MM.1S (cell line): ENCODE measurements around the gene TUBA8.

Experiments
- CTCF ChIP-seq: fragments of 300-600 bp; sonication (generic); IDR thresholded peaks from 2 replicates; pipeline ENCODE4 v1.5.1; 2016; ENCODE audit warnings: antibody characterized with exemption, low read length, mixed read lengths
- EZH2 ChIP-seq: fragments of 300-600 bp; sonication (generic); optimal IDR thresholded peaks from 2 replicates; pipeline ENCODE3; 2017; ENCODE audit warnings: low read depth, mild to moderate bottlenecking, antibody characterized with exemption, low read length, mixed read lengths
- EZH2phosphoT487 ChIP-seq: fragments of 300-600 bp; sonication (generic); IDR thresholded peaks from 2 replicates; pipeline ENCODE4 v1.6.1; 2018; ENCODE audit warnings: antibody characterized with exemption, low read length

- no peak for TF ChIP-seq CTCF
- TF ChIP-seq EZH2phosphoT487: no peak
- TF ChIP-seq EZH2: no peak
These were observed 32.8 kb upstream of the TUBA8 start, which contains the start of gene PEX26 for GRCh38 chr22:18077639-18078328.
